ENCODE data around the gene CRB1.
A peak's percentile ranks its signal among the peaks of the same experiment; 100 is the strongest.

The CRB1 gene

GRCh38 chr1:197268012-197268411 lies at the start of gene CRB1:
TSS of gene CRB1 (plus strand) at chr1:197268252. CDS start at chr1:197268413, 161 bp downstream.
- no peaks in the 10 kb centered on the region for H3K4me1 ChIP-seq (ENCODE audit: insufficient read depth, low read length, poor library complexity, severe bottlenecking)
- H3K4me2 ChIP-seq (ENCODE audit: low read depth, low read length, poor library complexity, severe bottlenecking), result no peak within 1 kb of the TSS
- H3K36me3 ChIP-seq (ENCODE audit: insufficient read depth, low read length), result no peaks in the 10 kb centered on the region
- TF ChIP-seq CTCF (conservative IDR thresholded peaks at IDR 0.05; ENCODE audit: low read length) (no peak), EZH2phosphoT487 (IDR thresholded peaks at IDR 0.05; ENCODE audit: borderline replicate concordance) (no peak)
- no peaks in the 10 kb centered on the region for H3K9me2 ChIP-seq (replicated peaks; ENCODE audit: low read depth, low read length)
- H3F3A ChIP-seq (ENCODE audit: low read depth), result no peaks in the 10 kb centered on the region
- no peaks in the 10 kb centered on the region for H3K9me3 ChIP-seq (ENCODE audit: insufficient read depth, low read depth, low read length)
- H4K20me1 ChIP-seq (ENCODE audit: insufficient read depth, low read length, poor library complexity, severe bottlenecking), result no peaks in the 10 kb centered on the region
- no peak within 1 kb of the TSS for H3K9ac ChIP-seq (ENCODE audit: low read depth, low read length, poor library complexity, severe bottlenecking)
- 0 out of 2 replicates have a peak within 1 kb of the TSS, but pooled peaks have one; percentile 20 for H2AFZ ChIP-seq (ENCODE audit: low read length)
- H3K79me2 ChIP-seq (ENCODE audit: insufficient read depth, low read length), result no peaks in the 10 kb centered on the region
- H3K27me3 ChIP-seq (ENCODE audit: insufficient read depth, low read length, poor library complexity, severe bottlenecking), result no peaks in the 10 kb centered on the region
- H3K4me3 ChIP-seq (ENCODE audit: low read length, poor library complexity, severe bottlenecking), result no peak within 1 kb of the TSS

- H3K4me1 ChIP-seq (ENCODE audit: insufficient read depth, low read length, poor library complexity, severe bottlenecking), result peaks cover 8% of the 10 kb centered on the region
- no peak overlapping the region for H3K4me2 ChIP-seq (ENCODE audit: low read depth, low read length, poor library complexity, severe bottlenecking)
- H2AFZ ChIP-seq (ENCODE audit: low read length), result peak overlapping the region; percentile 97; the same call in 1 of the 2 replicates
- no peak overlapping the region for H3K4me3 ChIP-seq (ENCODE audit: low read length, poor library complexity, severe bottlenecking)
- H3K9me2 ChIP-seq (replicated peaks; ENCODE audit: low read depth, low read length), result no peaks in the 10 kb centered on the region
- no peak overlapping the region for H3K9ac ChIP-seq (ENCODE audit: low read depth, low read length, poor library complexity, severe bottlenecking)
- no peaks in the 10 kb centered on the region for H3F3A ChIP-seq (ENCODE audit: low read depth)
- H3K9me3 ChIP-seq (ENCODE audit: insufficient read depth, low read depth, low read length), result no peaks in the 10 kb centered on the region
- no peaks in the 10 kb centered on the region for H4K20me1 ChIP-seq (ENCODE audit: insufficient read depth, low read length, poor library complexity, severe bottlenecking)
- TF ChIP-seq CTCF (conservative IDR thresholded peaks at IDR 0.05; ENCODE audit: low read length), result no peak
- TF ChIP-seq EZH2phosphoT487 (IDR thresholded peaks at IDR 0.05; ENCODE audit: borderline replicate concordance), result no peak
- no peaks in the 10 kb centered on the region for H3K36me3 ChIP-seq (ENCODE audit: insufficient read depth, low read length)
- H3K27me3 ChIP-seq (ENCODE audit: insufficient read depth, low read length, poor library complexity, severe bottlenecking), result no peaks in the 10 kb centered on the region
- H3K79me2 ChIP-seq (ENCODE audit: insufficient read depth, low read length), result no peaks in the 10 kb centered on the region
These were observed 49.2 kb upstream of the CRB1 start for GRCh38 chr1:197218857-197219256.

GRCh38 chr1:197222025-197222685 lies 45.9 kb upstream of the CRB1 start:
- Histone ChIP-seq H3K36me3 (ENCODE audit: insufficient read depth, low read length) (no peaks in the 10 kb centered on the region), H3K9me2 (replicated peaks; ENCODE audit: low read depth, low read length) (no peaks in the 10 kb centered on the region), H3K79me2 (ENCODE audit: insufficient read depth, low read length) (no peaks in the 10 kb centered on the region), H3K4me2 (ENCODE audit: low read depth, low read length, poor library complexity, severe bottlenecking) (no peak overlapping the region), H3K4me3 (ENCODE audit: low read length, poor library complexity, severe bottlenecking) (no peak overlapping the region), H3F3A (ENCODE audit: low read depth) (no peaks in the 10 kb centered on the region), H3K4me1 (ENCODE audit: insufficient read depth, low read length, poor library complexity, severe bottlenecking) (peaks cover 8% of the 10 kb centered on the region), H4K20me1 (ENCODE audit: insufficient read depth, low read length, poor library complexity, severe bottlenecking) (no peaks in the 10 kb centered on the region), H3K9me3 (ENCODE audit: insufficient read depth, low read depth, low read length) (no peaks in the 10 kb centered on the region), H3K27me3 (ENCODE audit: insufficient read depth, low read length, poor library complexity, severe bottlenecking) (no peaks in the 10 kb centered on the region), H3K9ac (ENCODE audit: low read depth, low read length, poor library complexity, severe bottlenecking) (no peak overlapping the region), H2AFZ (ENCODE audit: low read length) (no peak overlapping the region)
- TF ChIP-seq CTCF (conservative IDR thresholded peaks at IDR 0.05; ENCODE audit: low read length) (no peak), EZH2phosphoT487 (IDR thresholded peaks at IDR 0.05; ENCODE audit: borderline replicate concordance) (no peak)

Measured in Loucy (cell line).